Activated CD4-positive, alpha-beta T cell treated with anti-CD3 and anti-CD28 coated beads, Interleukin-2, Interleukin-4, amounts not matched to agents 100 ng/mL and 50 ng/mL, durations not matched to agents 16 hours and 8 hours (primary cell): ENCODE measurements around the gene LMBR1.

ENCODE experiments used
- DNase-seq: peaks from one replicate; pipeline ENCODE4 v3.0.0-alpha.2; 2020; ENCODE audit warnings: low spot score

The LMBR1 gene

DNA sequence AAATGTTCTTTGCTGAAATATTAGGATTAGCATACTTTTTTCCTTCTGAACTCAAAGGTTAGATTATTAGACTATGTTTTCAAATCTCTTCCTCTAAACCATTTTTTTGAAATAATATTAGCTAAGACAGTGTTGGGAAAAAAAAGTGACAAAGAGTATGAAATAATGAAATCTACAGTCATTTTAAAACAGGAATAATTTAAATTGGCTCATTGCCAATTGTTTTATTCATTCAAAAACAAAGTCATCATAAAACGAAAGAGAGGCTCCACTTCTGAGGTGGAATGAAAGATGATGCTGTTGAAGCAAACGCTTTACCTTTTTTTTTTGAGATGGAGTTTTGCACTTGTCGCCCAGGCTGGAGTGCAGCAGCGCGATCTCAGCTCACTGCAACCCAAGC lies 201.2 kb downstream of the LMBR1 start:
- DNase-seq: no peak

- no peak for DNase-seq
These were observed 208.3 kb downstream of the LMBR1 start for GRCh38 chr7:156684661-156685060.

DNA sequence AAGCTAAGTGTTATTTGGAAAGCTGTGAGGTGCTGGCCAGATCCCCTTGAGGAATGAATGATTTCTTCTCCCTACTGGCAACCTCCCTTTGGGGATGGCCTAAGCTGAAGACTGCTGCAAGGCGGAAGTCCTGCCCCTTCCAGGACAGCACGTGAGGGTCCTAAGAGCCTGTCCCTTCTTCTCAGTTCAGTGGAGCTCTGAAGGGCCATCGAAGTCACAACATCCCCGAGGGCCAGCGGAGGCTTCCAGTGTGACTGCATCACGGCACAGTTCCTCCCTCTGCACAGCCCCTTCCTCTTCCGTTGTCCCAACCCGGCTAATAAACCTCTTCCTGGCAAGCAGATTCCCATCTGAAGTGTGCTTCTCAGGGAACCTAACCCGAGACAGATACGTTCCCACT lies 208.7 kb downstream of the LMBR1 start:
- DNase-seq: no peak

GRCh38 chr7:156682928-156683327 lies 210.1 kb downstream of the LMBR1 start:
- DNase-seq: no peak

GRCh38 chr7:156680281-156680680 lies 212.7 kb downstream of the LMBR1 start:
- DNase-seq: no peak

DNA sequence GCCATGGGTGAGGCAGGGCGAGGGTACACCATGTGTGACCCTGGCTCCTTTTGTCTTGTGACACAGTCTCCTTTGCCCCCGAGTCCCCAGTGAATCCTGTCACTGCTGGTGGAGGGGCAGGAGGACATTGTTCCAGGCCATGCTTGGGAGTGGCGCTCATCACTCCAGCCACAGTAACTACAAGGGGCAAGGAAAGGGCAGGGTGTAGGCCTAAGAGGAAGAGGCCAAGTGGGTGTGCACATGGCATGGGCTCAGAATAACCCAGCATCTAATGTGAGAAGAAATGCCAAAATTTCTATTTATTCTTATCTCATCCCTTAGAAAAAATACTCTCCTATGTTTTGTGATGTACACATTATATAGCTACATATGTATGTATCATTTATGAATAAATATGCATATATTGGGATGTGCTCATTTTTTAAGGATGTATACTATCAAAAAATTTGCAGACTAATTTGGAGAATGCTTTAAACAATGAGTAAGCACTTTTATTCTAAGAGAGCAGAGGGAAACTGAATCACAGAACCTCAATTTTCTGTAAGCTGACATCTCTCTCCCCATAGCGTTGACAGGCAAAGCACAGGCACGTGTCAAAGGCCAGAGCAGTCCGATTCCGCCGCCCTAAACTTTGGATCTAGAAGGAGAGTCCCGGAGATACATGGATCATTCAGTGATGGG lies 215.5 kb downstream of the LMBR1 start:
- DNase-seq: no peak

GRCh38 chr7:156676263-156676662 lies 216.7 kb downstream of the LMBR1 start:
- DNase-seq: no peak

GRCh38 chr7:156675721-156676120 lies 217.3 kb downstream of the LMBR1 start:
- no peak for DNase-seq

DNA sequence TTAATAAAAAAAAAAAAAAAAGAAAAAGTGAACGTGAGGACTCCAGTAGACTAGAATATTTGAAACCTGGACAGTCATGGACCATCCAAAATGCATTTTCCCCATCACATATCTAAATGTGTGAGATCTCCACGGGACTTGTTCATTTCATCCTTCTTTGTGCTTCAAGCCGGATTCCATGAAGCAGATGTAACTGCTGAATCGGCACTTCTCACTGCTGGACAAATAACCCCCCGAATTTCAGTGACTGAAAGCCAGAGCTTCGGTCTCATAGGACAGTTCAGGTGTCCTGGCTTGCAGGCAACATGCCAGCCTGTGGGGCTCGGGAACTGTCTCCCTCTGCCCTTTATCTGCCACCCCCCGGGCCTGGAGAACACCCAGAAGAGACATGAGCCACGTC lies 219.1 kb downstream of the LMBR1 start:
- DNase-seq: no peak

DNA sequence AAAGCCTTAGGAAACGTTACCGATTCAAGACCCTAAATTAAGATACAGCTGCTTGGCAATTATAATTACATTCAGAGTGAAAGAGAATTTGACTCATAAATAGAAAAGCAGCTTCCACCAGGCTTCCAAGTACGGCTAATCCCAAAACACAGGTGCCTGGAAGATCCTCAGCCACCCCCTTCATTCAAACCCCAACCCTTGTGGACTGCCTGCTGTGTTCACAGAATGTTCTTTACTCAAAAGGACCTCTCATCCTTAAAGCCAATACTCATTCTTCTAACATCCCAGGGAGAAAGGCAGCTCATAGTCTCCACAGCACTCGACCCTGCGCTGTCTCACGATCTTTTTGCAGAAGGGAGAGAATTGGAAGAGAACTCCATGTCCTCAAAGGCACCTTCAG lies 219.5 kb downstream of the LMBR1 start:
- no peak for DNase-seq

GRCh38 chr7:156669035-156669828 lies 223.8 kb downstream of the LMBR1 start:
- no peak for DNase-seq

DNA sequence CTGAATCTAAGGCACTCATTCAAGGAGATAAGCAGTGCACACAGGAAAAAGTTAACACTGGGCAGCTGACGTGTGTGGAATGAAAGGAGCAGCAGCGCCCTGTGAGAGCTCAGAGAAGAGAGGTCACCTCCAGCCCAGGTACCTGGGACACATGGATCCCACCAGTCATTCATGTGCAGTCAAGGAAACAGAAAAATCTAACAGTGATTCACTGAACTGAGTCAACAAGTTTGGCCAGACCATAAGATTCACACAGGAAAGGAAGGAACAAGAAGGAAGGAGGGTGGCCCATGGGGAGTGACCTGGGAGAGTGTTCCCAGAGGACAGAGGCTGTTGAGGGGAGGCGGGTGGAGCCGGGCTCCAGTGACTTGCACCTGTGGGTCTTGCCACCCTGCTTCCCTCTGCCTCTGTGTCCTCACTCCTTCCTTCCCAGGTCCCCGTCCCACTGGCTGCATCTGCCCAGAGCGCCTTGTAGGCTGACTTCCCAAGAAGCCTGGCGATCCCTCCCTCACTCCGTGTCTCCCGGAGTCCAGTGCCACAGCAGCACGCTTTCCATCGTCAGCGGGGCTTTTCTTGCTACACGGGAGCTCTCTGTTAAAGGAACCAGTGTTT lies 224.7 kb downstream of the LMBR1 start:
- no peak for DNase-seq

DNA sequence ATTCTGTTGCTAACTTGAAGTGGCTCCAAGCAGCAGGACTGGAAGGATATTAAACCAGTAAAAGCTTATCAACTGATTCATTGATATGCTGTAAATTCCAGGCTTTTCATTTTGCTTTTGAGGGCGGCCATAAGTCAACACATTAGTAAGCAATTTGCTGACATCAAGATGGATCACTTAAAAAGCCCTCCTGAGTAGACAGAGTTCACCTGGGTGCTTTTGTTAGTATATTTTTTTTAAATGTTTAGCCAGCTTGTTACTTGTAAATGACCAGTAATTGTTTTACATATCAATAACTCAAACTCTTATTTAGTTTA lies 225.9 kb downstream of the LMBR1 start:
- no peak for DNase-seq

GRCh38 chr7:156666368-156667109 lies 226.4 kb downstream of the LMBR1 start:
- DNase-seq: no peak

DNA sequence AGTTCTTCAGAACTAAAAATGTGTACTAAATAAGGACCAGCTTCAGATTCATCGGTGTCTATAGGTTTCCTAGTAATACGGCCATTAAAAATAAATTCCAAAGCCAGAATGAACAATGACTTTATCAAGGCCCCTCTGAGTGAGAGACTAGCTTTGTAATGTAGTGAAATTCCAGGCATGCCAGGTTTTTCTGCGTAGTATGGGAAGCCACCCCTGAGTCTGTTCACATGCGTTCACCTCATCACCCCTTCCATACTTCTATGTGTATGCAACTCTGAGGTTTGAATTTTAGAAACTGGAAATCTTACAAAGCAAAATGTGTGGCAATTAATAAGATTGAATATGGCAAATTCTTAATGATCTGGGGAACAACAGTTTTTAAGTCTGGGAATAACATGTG lies 227.9 kb downstream of the LMBR1 start:
- no peak for DNase-seq

GRCh38 chr7:156662277-156662676 lies 230.7 kb downstream of the LMBR1 start:
- DNase-seq: no peak

GRCh38 chr7:156661637-156662036 lies 231.3 kb downstream of the LMBR1 start:
- no peak for DNase-seq

GRCh38 chr7:156659961-156660360 lies 233.0 kb downstream of the LMBR1 start:
- no peak for DNase-seq

- DNase-seq: no peak
These were observed 233.8 kb downstream of the LMBR1 start for GRCh38 chr7:156659203-156659602.

GRCh38 chr7:156657681-156658080 lies 235.3 kb downstream of the LMBR1 start:
- DNase-seq: no peak

GRCh38 chr7:156656598-156656997 lies 236.4 kb downstream of the LMBR1 start:
- DNase-seq: no peak

DNA sequence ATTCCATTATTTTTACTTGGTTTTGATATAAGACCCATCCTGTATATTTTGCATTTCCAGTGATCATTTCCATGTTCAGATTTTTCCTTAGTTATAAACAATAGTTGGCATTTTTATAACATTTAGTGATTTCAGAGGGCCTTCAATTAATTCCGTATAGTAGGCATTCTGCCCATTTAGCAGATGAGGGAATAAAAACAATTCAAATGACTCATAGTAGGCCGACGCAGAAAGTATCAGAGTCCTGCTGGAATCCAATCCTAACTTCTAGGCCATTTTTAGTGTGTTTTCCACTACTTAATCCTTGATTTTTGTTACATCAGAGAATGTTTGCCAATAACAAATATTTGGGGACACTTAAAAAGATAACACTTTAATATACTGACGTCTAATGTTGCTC lies 237.0 kb downstream of the LMBR1 start:
- no peak for DNase-seq

- no peak for DNase-seq
These were observed 237.7 kb downstream of the LMBR1 start for GRCh38 chr7:156655251-156655650.
